Tibial nerve (tissue), 3 donors: ENCODE data around the gene KIAA1586.

ENCODE experiments used
- CTCF ChIP-seq, 5 experiments: fragments of 200-600 bp in 3 of 5; fragments of 450-650 bp in 2 of 5; sonication (generic) in 3 of 5; IDR thresholded peaks; one replicate each; pipeline ENCODE4 v1.5.1; 2016 to 2019; ENCODE audit warnings: antibody characterized with exemption in 5 of 5, mild to moderate bottlenecking in 3 of 5, moderate library complexity in 2 of 5
- POLR2A ChIP-seq, 2 donors: fragments of 450-650 bp; IDR thresholded peaks; one replicate each; pipeline ENCODE4 v1.6.1; 2017; ENCODE audit warnings: antibody characterized with exemption in 2 of 2, mild to moderate bottlenecking in 2 of 2, moderate library complexity in 2 of 2

DNA sequence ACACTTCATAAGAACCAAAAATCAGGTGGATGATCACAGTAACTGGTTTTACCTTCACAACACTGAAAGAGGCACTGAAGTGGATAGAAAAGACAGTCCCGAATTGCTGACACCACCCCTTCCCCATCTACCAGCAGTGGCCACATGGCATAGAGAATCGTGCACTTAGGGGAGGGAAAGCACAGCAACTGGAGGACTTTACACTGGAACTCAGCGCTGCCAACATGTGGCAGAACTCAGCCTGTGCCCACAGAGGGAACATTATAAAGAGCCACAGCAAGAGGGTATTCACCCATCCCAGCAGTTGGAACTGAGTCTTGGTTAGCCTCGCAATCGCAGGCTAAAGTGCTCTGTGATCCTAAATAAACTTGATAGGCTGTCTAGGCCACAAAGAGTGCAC is 6.5 kb upstream of the KIAA1586 start:
- no peak for TF ChIP-seq CTCF (IDR thresholded peaks at IDR 0.05)
- no peak for TF ChIP-seq POLR2A (IDR thresholded peaks at IDR 0.05)
